ENCODE measurements around the gene PEPD. TPM values are rescaled to one million over a fixed set of nuclear protein-coding genes. Genes with fewer than 3 reads are reported as not detected.

The PEPD gene
- total RNA-seq, 1 experiment from 2014 or later = 40.5 TPM

- Histone ChIP-seq H3K36me3 (ENCODE audit: control insufficient read depth in 1 of 2, insufficient read depth in 2 of 2, low read length in 2 of 2) (no peaks in the 10 kb centered on the region), H3K4me3 (replicated peaks in 1 of 2; ENCODE audit: low read depth in 1 of 2, low read length in 2 of 2) (no peak overlapping the region), H3K79me2 (ENCODE audit: insufficient read depth, low read length) (no peaks in the 10 kb centered on the region), H3K4me2 (ENCODE audit: low read length) (no peak overlapping the region), H3K27ac (ENCODE audit: low read depth, low read length) (no peak overlapping the region), H2AFZ (ENCODE audit: low read depth, low read length, poor library complexity, severe bottlenecking) (no peak overlapping the region), H3K9ac (ENCODE audit: low read length) (no peak overlapping the region), H3K4me1 (ENCODE audit: control insufficient read depth in 1 of 2, insufficient read depth in 2 of 2, low read length in 2 of 2) (no peaks in the 10 kb centered on the region), H4K20me1 (ENCODE audit: insufficient read depth) (no peaks in the 10 kb centered on the region), H3K9me3 (ENCODE audit: control insufficient read depth in 1 of 2, insufficient read depth in 1 of 2, low read depth in 1 of 2, low read length in 2 of 2) (no peaks in the 10 kb centered on the region), H3K27me3 (ENCODE audit: insufficient read depth, low read length) (peaks cover 21% of the 10 kb centered on the region; the same call in 1 of the 2 replicates), H3K9me2 (ENCODE audit: insufficient read depth) (no peaks in the 10 kb centered on the region)
- BruUV-seq (replicated peaks) = no TSS peak
- ChIA-PET POLR2A (no interaction called here), CTCF (no interaction called here), RAD21 (ENCODE audit: low non-redundant PET in 1 of 2, low total read pairs in 2 of 2, uncharacterized antibody in 2 of 2, unreplicated experiment in 2 of 2) (no interaction called here)
- DNase-seq (ENCODE audit: low read depth, low spot score) = no peak
- intact Hi-C loops (cut with micrococcal nuclease) = no loop called here
- no peak for TF ChIP-seq JUND (IDR thresholded peaks at IDR 0.05)
- no peak for TF ChIP-seq ATF3 (IDR thresholded peaks at IDR 0.05)
- no peak for TF ChIP-seq SP1 (IDR thresholded peaks at IDR 0.05; ENCODE audit: low read depth)
- TF ChIP-seq SRF (IDR thresholded peaks at IDR 0.05; ENCODE audit: low read depth) = no peak
- TF ChIP-seq POLR2A (IDR thresholded peaks at IDR 0.05; ENCODE audit: borderline replicate concordance, extremely low read depth, insufficient read depth, insufficient read length) = no peak
- no peak for TF ChIP-seq ZFX (IDR thresholded peaks at IDR 0.05)
- no peak for TF ChIP-seq SIN3A (IDR thresholded peaks at IDR 0.05; ENCODE audit: low read depth)
- ATAC-seq = no peak
These were observed 39.7 kb upstream of the PEPD start for GRCh38 chr19:33561261-33561660.

GRCh38 chr19:33559996-33560395 is 38.4 kb upstream of the PEPD start:
- Histone ChIP-seq H3K27me3 (ENCODE audit: insufficient read depth, low read length) (peaks cover 12% of the 10 kb centered on the region; the same call in 1 of the 2 replicates), H3K79me2 (ENCODE audit: insufficient read depth, low read length) (no peaks in the 10 kb centered on the region), H2AFZ (ENCODE audit: low read depth, low read length, poor library complexity, severe bottlenecking) (no peak overlapping the region), H3K9ac (ENCODE audit: low read length) (no peak overlapping the region), H3K36me3 (ENCODE audit: control insufficient read depth in 1 of 2, insufficient read depth in 2 of 2, low read length in 2 of 2) (no peaks in the 10 kb centered on the region), H3K27ac (ENCODE audit: low read depth, low read length) (no peak overlapping the region), H3K4me1 (ENCODE audit: control insufficient read depth in 1 of 2, insufficient read depth in 2 of 2, low read length in 2 of 2) (no peaks in the 10 kb centered on the region), H3K4me3 (replicated peaks in 1 of 2; ENCODE audit: low read depth in 1 of 2, low read length in 2 of 2) (no peak overlapping the region), H3K9me2 (ENCODE audit: insufficient read depth) (no peaks in the 10 kb centered on the region), H3K4me2 (ENCODE audit: low read length) (no peak overlapping the region), H4K20me1 (ENCODE audit: insufficient read depth) (no peaks in the 10 kb centered on the region), H3K9me3 (ENCODE audit: control insufficient read depth in 1 of 2, insufficient read depth in 1 of 2, low read depth in 1 of 2, low read length in 2 of 2) (no peaks in the 10 kb centered on the region)
- no TSS peak for BruUV-seq (replicated peaks)
- DNase-seq (ENCODE audit: low read depth, low spot score) = no peak
- intact Hi-C loops (cut with micrococcal nuclease) = no loop called here
- no peak for ATAC-seq
- ChIA-PET CTCF (no interaction called here), RAD21 (ENCODE audit: low non-redundant PET in 1 of 2, low total read pairs in 2 of 2, uncharacterized antibody in 2 of 2, unreplicated experiment in 2 of 2) (no interaction called here), POLR2A (no interaction called here)
- no peak for TF ChIP-seq ZNF274 (IDR thresholded peaks at IDR 0.05; ENCODE audit: low read depth, low read length)
- TF ChIP-seq SRF (IDR thresholded peaks at IDR 0.05; ENCODE audit: low read depth) = no peak
- no peak for TF ChIP-seq TCF7L2 (IDR thresholded peaks at IDR 0.05; ENCODE audit: borderline replicate concordance, extremely low read depth, insufficient read depth, insufficient read length)

Data from HCT116 (cell line).